ENCODE data around the gene THADA.

Gene THADA

GRCh38 chr2:43218155-43218701 lies 377.6 kb downstream of the THADA start:
- DNase-seq (ENCODE audit: low read depth) = no peak
- TF ChIP-seq CTCF (IDR thresholded peaks at IDR 0.05; ENCODE audit: control insufficient read depth, extremely low read depth, insufficient read depth) = no peak

GRCh38 chr2:43217228-43218154 lies 378.3 kb downstream of the THADA start:
- no peak overlapping the region for H3K4me3 ChIP-seq (ENCODE audit: low read depth, low read length)
- DNase-seq (ENCODE audit: low read depth) = no peak
- no peak for TF ChIP-seq CTCF (IDR thresholded peaks at IDR 0.05; ENCODE audit: control insufficient read depth, extremely low read depth, insufficient read depth)

More at GRCh38 chr2:43218155-43218701, 377.6 kb downstream of the THADA start:
- no peak overlapping the region for H3K4me3 ChIP-seq (ENCODE audit: low read depth, low read length)

GRCh38 chr2:43216629-43217028 lies 379.2 kb downstream of the THADA start:
- no peak for DNase-seq (ENCODE audit: low read depth)
- no peak overlapping the region for H3K4me3 ChIP-seq (ENCODE audit: low read depth, low read length)
- TF ChIP-seq CTCF (IDR thresholded peaks at IDR 0.05; ENCODE audit: control insufficient read depth, extremely low read depth, insufficient read depth) = no peak

- no peak for DNase-seq (ENCODE audit: low read depth)
- no peak for TF ChIP-seq CTCF (IDR thresholded peaks at IDR 0.05; ENCODE audit: control insufficient read depth, extremely low read depth, insufficient read depth)
- H3K4me3 ChIP-seq (ENCODE audit: low read depth, low read length) = no peak overlapping the region
Measured at GRCh38 chr2:43215673-43216255, 380.1 kb downstream of the THADA start.

GRCh38 chr2:43214253-43214652 lies 381.6 kb downstream of the THADA start:
- no peak overlapping the region for H3K4me3 ChIP-seq (ENCODE audit: low read depth, low read length)
- no peak for DNase-seq (ENCODE audit: low read depth)
- no peak for TF ChIP-seq CTCF (IDR thresholded peaks at IDR 0.05; ENCODE audit: control insufficient read depth, extremely low read depth, insufficient read depth)

GRCh38 chr2:43212931-43213330 lies 382.9 kb downstream of the THADA start:
- DNase-seq (ENCODE audit: low read depth) = no peak
- no peak overlapping the region for H3K4me3 ChIP-seq (ENCODE audit: low read depth, low read length)
- no peak for TF ChIP-seq CTCF (IDR thresholded peaks at IDR 0.05; ENCODE audit: control insufficient read depth, extremely low read depth, insufficient read depth)

Data from LNCaP clone FGC (cell line).